MM.1S (cell line): ENCODE results near the gene AHRR.

ENCODE experiments used
- CTCF ChIP-seq: fragments of 300-600 bp; sonication (generic); IDR thresholded peaks from 2 replicates; pipeline ENCODE4 v1.5.1; 2016; ENCODE audit warnings: antibody characterized with exemption, low read length, mixed read lengths
- EZH2 ChIP-seq: fragments of 300-600 bp; sonication (generic); optimal IDR thresholded peaks from 2 replicates; pipeline ENCODE3; 2017; ENCODE audit warnings: low read depth, mild to moderate bottlenecking, antibody characterized with exemption, low read length, mixed read lengths

- TF ChIP-seq CTCF (no peak), EZH2 (no peak)
Measured at GRCh38 chr5:444226-444625, 122.7 kb downstream of the AHRR start.
